Body of pancreas (tissue), 4 donors: ENCODE results near the gene MACROH2A2.

Experiments used
- CTCF ChIP-seq, 7 experiments: fragments of 450-650 bp in 4 of 7; fragments of 200-600 bp in 3 of 7; sonication (generic) in 3 of 7; IDR thresholded peaks; one replicate each; pipeline ENCODE4 v1.5.1; 2016 to 2019; ENCODE audit warnings: antibody characterized with exemption in 7 of 7
- POLR2A ChIP-seq, 3 donors: fragments of 450-650 bp; IDR thresholded peaks; one replicate each; pipeline ENCODE4 v1.6.1; 2016; ENCODE audit warnings: antibody characterized with exemption in 3 of 3, mild to moderate bottlenecking in 2 of 3

- TF ChIP-seq CTCF (IDR thresholded peaks at IDR 0.05) (no peak), POLR2A (IDR thresholded peaks at IDR 0.05) (no peak)
Observed at GRCh38 chr10:70057306-70057705, 4.7 kb downstream of the MACROH2A2 start.
